Fibroblast of lung (primary cell): ENCODE data around the gene BCAS3. TPM values are rescaled to one million over a fixed set of nuclear protein-coding genes. Genes with fewer than 3 reads are reported as not detected.
"Not testable (repeated sequence)": the region's sequence is repeated elsewhere in the genome, so short reads cannot be mapped to it uniquely, and the experiment has no call there.

Experiments
- DNase-seq, 2 donors: peaks; one replicate each; pipeline versions ENCODE4 v3.0.0 to v3.0.0-alpha.2; 2010; ENCODE audit warnings: low read depth in 2 of 2
- H2AFZ ChIP-seq: 2 replicates; pipeline ENCODE4 v1.5.1; 2012; ENCODE audit warnings: low read length, control low read depth, inconsistent platforms
- H3K27ac ChIP-seq: 2 replicates; pipeline ENCODE4 v1.5.1; 2011; ENCODE audit warnings: low read length, control low read depth; ENCODE audit not compliant: insufficient read depth
- H3K27me3 ChIP-seq: 2 replicates; pipeline ENCODE4 v1.5.1; 2011; ENCODE audit warnings: mild to moderate bottlenecking, low read length; ENCODE audit not compliant: control insufficient read depth, insufficient read depth
- H3K36me3 ChIP-seq: 2 replicates; pipeline ENCODE4 v1.5.1; 2011; ENCODE audit warnings: low read length; ENCODE audit not compliant: control insufficient read depth, insufficient read depth
- H3K4me1 ChIP-seq: 2 replicates; pipeline ENCODE4 v1.5.1; 2011; ENCODE audit warnings: low read length; ENCODE audit not compliant: control insufficient read depth, insufficient read depth; ENCODE audit errors: extremely low read depth
- H3K4me2 ChIP-seq: 2 replicates; pipeline ENCODE4 v1.5.1; 2011; ENCODE audit warnings: low read length, control low read depth; ENCODE audit not compliant: insufficient read depth; ENCODE audit errors: extremely low read depth
- H3K4me3 ChIP-seq, 4 experiments: fragments of 200-600 bp in 1 of 4; sonication (generic) in 1 of 4; replicated peaks in 1 of 4; 2 replicates each; pipeline ENCODE4 v1.5.1; 2011 to 2016; ENCODE audit warnings: low read length in 4 of 4, low read depth in 3 of 4, mild to moderate bottlenecking in 3 of 4, control low read depth in 2 of 4, inconsistent platforms in 1 of 4, mixed read lengths in 1 of 4; ENCODE audit not compliant: insufficient read depth in 1 of 4; ENCODE audit errors: control extremely low read depth in 1 of 4
- H3K79me2 ChIP-seq: 2 replicates; pipeline ENCODE4 v1.5.1; 2012; ENCODE audit warnings: mild to moderate bottlenecking, low read length, inconsistent platforms; ENCODE audit not compliant: control insufficient read depth, insufficient read depth
- H3K9ac ChIP-seq: 2 replicates; pipeline ENCODE4 v1.5.1; 2011; ENCODE audit warnings: mild to moderate bottlenecking, low read length, control low read depth; ENCODE audit not compliant: insufficient read depth
- H3K9me3 ChIP-seq: 2 replicates; pipeline ENCODE4 v1.5.1; 2012; ENCODE audit warnings: low read depth, low read length; ENCODE audit not compliant: control insufficient read depth, insufficient read depth
- H4K20me1 ChIP-seq: 2 replicates; pipeline ENCODE4 v1.5.1; 2011; ENCODE audit warnings: low read length; ENCODE audit not compliant: control insufficient read depth, insufficient read depth; ENCODE audit errors: extremely low read depth
- EZH2 ChIP-seq: IDR thresholded peaks from 2 replicates; pipeline ENCODE4 v1.5.1; 2012; ENCODE audit warnings: low read length, control low read depth, mild to moderate bottlenecking; ENCODE audit errors: missing control alignments
- polyA plus RNA-seq, 2 donors: library from polyadenylated mRNA; depleted of rRNA in 1 of 2; stranded (reverse) in 1 of 2; unstranded in 1 of 2; fragments of >200 nt; gene quantifications; 2 replicates each; pipeline ENCODE4 v1.2.1, GENCODE V29; 2011 to 2012; ENCODE audit warnings: missing spikeins in 1 of 2
- total RNA-seq: library from RNA; depleted of rRNA; stranded (reverse); fragments of >200 nt; gene quantifications from 2 replicates; pipeline ENCODE4 v1.2.1, GENCODE V29; 2014
- TF ChIP-seq, protein P1 (sequence below), 2 donors: IDR thresholded peaks in 1 of 2; conservative IDR thresholded peaks in 1 of 2; 1 replicate in 1 of 2; 2 replicates in 1 of 2; pipeline ENCODE4 v1.5.1; 2011 to 2012; ENCODE audit warnings: low read length in 2 of 2, control low read depth in 1 of 2, inconsistent platforms in 1 of 2, low read depth in 1 of 2, mild to moderate bottlenecking in 1 of 2

Gene BCAS3
- total and polyA plus RNA-seq, 2 donors (not counting 1 experiment from before 2014, with no cell fraction given): 9.9 to 43.6 TPM

DNA sequence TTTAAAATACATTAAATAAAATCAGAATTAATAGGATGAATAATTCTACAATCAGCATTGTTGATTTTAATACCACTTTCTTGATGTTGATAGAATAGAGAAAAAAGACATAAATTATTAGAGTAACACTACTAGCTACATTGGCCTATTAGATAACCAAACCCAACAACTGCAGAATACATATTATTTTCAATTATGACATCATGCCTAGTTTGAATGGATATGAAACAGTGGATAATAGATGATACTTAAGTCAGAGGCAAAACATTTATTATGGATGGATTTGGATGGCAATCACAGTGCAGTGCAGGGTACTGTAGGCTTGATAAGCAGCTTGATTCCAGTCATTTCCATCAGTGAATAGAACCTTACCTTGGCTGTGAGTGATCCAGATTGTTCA is 293.1 kb downstream of the BCAS3 start:
- Histone ChIP-seq H3K4me1 (peaks cover 2% of the 10 kb centered on the region), H3K9me3 (no peaks in the 10 kb centered on the region), H3K4me3 (no peak overlapping the region), H3K27me3 (no peaks in the 10 kb centered on the region), H3K4me2 (no peak overlapping the region), H3K27ac (no peak overlapping the region), H3K36me3 (no peaks in the 10 kb centered on the region), H4K20me1 (no peaks in the 10 kb centered on the region), H2AFZ (no peak overlapping the region), H3K9ac (no peak overlapping the region), H3K79me2 (no peaks in the 10 kb centered on the region)
- TF ChIP-seq, protein P1, sequence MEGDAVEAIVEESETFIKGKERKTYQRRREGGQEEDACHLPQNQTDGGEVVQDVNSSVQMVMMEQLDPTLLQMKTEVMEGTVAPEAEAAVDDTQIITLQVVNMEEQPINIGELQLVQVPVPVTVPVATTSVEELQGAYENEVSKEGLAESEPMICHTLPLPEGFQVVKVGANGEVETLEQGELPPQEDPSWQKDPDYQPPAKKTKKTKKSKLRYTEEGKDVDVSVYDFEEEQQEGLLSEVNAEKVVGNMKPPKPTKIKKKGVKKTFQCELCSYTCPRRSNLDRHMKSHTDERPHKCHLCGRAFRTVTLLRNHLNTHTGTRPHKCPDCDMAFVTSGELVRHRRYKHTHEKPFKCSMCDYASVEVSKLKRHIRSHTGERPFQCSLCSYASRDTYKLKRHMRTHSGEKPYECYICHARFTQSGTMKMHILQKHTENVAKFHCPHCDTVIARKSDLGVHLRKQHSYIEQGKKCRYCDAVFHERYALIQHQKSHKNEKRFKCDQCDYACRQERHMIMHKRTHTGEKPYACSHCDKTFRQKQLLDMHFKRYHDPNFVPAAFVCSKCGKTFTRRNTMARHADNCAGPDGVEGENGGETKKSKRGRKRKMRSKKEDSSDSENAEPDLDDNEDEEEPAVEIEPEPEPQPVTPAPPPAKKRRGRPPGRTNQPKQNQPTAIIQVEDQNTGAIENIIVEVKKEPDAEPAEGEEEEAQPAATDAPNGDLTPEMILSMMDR (conservative IDR thresholded peaks at IDR 0.05 in 1 of 2, IDR thresholded peaks at IDR 0.05 in 1 of 2; ENCODE audit: low read depth in 1 of 2, low read length in 2 of 2): no peak
- no peak for TF ChIP-seq EZH2
- no peak for DNase-seq

DNA sequence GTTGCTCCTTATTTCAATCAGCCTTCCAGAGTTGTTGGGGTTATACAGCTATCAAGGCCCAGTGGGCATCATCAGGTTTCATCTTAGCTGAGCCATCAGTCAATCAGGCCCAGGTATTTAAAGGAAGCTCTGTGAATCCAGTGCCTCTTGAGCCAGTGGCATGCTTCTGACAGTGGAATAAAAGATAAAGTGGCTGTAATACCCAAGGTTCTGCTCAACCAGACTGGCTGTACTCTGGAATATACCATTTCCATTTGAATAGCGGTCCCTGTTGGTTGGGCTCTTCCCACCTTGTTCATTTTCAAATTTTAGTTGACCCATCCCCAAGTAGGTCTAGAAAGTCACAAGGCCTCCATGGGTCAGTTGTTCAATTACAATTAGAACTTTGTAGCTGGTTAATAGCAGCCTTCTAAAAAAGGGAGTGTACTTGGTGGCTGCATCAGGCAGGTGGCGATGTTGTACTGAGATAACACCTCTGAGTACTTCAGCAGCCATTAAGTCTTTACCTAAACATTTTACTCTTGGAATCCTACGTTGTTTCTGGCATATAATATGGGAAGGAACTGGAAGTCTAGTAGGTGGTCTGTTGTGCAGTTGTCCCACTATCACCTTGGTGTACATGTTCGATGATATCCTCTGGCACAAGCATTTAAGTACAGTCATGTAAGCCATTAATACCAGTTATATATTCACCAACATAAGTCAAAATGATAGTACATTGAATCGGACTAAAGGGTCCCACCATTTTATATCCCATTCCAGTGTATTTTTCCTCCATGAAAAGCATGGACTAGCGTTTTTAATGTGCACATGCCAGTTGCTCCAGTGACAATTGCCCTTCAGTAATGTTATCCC is 294.1 kb downstream of the BCAS3 start:
- Histone ChIP-seq H3K27me3 (no peaks in the 10 kb centered on the region), H3K9ac (no peak overlapping the region), H3K36me3 (no peaks in the 10 kb centered on the region), H3K79me2 (no peaks in the 10 kb centered on the region), H3K4me2 (peak overlapping the region; percentile 2), H3K4me1 (peaks cover 2% of the 10 kb centered on the region), H3K9me3 (no peaks in the 10 kb centered on the region), H3K4me3 (no peak overlapping the region), H4K20me1 (no peaks in the 10 kb centered on the region), H2AFZ (peak overlapping the region; percentile 6), H3K27ac (no peak overlapping the region)
- peak; percentile 51 to 83 for DNase-seq
- TF ChIP-seq, protein P1 (conservative IDR thresholded peaks at IDR 0.05 in 1 of 2, IDR thresholded peaks at IDR 0.05 in 1 of 2; ENCODE audit: low read depth in 1 of 2, low read length in 2 of 2): peak; percentile 71 to 83
- TF ChIP-seq EZH2: no peak

DNA sequence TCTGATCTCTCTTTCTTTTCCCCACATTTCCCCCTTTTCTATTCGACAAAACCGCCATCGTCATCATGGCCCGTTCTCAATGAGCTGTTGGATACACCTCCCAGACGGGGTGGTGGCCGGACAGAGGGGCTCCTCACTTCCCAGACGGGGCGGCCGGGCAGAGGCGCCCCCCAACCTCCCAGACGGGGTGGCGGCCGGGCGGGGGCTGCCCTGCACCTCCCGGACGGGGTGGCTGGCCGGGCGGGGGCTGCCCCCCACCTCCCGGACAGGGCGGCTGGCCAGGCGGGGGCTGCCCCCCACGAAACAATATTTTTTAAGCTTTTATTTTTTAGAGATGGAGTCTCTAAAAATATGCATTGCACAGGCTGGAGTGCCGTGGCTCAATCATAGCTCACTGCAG is 299.2 kb downstream of the BCAS3 start:
- H3K9me3 ChIP-seq, H3K9ac ChIP-seq, H3K4me3 ChIP-seq, H3K36me3 ChIP-seq, H3K4me2 ChIP-seq, DNase-seq, H4K20me1 ChIP-seq, H3K4me1 ChIP-seq, H3K79me2 ChIP-seq, H3K27ac ChIP-seq, H3K27me3 ChIP-seq, H2AFZ ChIP-seq: not testable (repeated sequence)
